B cell (primary cell): ENCODE results near the gene TM9SF2.

ENCODE experiments used
- EZH2 ChIP-seq: IDR thresholded peaks from 2 replicates; pipeline ENCODE4 v1.6.1; 2012; ENCODE audit warnings: borderline replicate concordance, low read depth, mild to moderate bottlenecking, moderate library complexity, low read length; ENCODE audit not compliant: insufficient read depth, poor library complexity, severe bottlenecking
- TF ChIP-seq, protein P1 (sequence below): fragments of 200-600 bp; IDR thresholded peaks from one replicate; pipeline ENCODE4 v1.8.0; 2022; ENCODE audit warnings: antibody characterized with exemption, mild to moderate bottlenecking

DNA sequence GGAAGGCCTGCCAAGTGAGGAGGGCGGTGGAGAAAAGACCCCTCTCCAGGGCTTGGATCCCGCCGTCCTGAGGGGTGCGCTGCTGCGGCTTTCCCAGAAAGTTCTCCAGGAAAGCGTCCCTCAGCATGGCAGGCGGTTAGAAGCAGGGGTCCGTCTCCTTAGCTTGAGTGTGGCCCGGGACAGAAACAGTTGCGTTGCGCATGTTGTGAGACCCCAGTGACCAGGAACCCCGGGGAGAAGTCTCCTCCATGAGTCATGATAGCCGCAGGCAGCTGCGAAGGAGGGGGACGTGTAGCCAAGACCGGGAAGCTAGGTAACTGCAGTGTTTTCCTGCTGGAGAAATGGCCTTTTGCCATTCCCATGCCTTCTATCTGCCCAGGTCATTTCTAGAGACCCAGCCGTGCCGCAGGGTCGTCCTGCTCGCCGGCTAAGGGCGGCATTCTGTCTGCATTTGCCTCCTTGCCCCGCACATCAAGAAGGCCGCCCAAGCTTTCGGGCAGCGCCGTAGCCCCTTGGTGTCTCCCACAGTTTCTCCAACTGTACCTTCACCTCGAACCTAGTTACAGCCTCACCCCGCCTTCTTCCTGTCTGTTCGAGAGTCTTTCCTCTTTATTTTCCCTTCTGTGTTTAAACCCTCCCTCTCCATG lies 64.3 kb downstream of the TM9SF2 start:
- TF ChIP-seq, protein P1, sequence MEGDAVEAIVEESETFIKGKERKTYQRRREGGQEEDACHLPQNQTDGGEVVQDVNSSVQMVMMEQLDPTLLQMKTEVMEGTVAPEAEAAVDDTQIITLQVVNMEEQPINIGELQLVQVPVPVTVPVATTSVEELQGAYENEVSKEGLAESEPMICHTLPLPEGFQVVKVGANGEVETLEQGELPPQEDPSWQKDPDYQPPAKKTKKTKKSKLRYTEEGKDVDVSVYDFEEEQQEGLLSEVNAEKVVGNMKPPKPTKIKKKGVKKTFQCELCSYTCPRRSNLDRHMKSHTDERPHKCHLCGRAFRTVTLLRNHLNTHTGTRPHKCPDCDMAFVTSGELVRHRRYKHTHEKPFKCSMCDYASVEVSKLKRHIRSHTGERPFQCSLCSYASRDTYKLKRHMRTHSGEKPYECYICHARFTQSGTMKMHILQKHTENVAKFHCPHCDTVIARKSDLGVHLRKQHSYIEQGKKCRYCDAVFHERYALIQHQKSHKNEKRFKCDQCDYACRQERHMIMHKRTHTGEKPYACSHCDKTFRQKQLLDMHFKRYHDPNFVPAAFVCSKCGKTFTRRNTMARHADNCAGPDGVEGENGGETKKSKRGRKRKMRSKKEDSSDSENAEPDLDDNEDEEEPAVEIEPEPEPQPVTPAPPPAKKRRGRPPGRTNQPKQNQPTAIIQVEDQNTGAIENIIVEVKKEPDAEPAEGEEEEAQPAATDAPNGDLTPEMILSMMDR = no peak
- no peak for TF ChIP-seq EZH2
